Cardiac muscle cell (in vitro differentiated cells and primary cell): ENCODE data around the gene ARHGEF28. TPM values are rescaled to one million over a fixed set of nuclear protein-coding genes. Genes with fewer than 3 reads are reported as not detected.

ENCODE experiments used
- DNase-seq, 2 donors: peaks; one replicate each; pipeline versions ENCODE4 v3.0.0 to v3.0.0-alpha.2; 2010 to 2017; ENCODE audit warnings: low read depth in 1 of 2, low spot score in 1 of 2
- H3K27ac ChIP-seq: fragments of 200-600 bp; sonication (generic); 2 replicates; pipeline ENCODE4 v1.5.1; 2016
- H3K27me3 ChIP-seq: fragments of 200-600 bp; sonication (generic); 2 replicates; pipeline ENCODE4 v1.6.0; 2016; ENCODE audit warnings: control low read depth
- H3K36me3 ChIP-seq: fragments of 200-600 bp; sonication (generic); 2 replicates; pipeline ENCODE4 v1.5.1; 2016; ENCODE audit warnings: control low read depth
- H3K4me1 ChIP-seq: fragments of 200-600 bp; sonication (generic); 2 replicates; pipeline ENCODE4 v1.8.1; 2017; ENCODE audit warnings: low read depth, mild to moderate bottlenecking, mixed run types
- H3K4me3 ChIP-seq: fragments of 200-600 bp; sonication (generic); 2 replicates; pipeline ENCODE4 v1.5.1; 2016; ENCODE audit warnings: mild to moderate bottlenecking
- H3K9me3 ChIP-seq: fragments of 200-600 bp; sonication (generic); 2 replicates; pipeline ENCODE4 v1.5.1; 2017; ENCODE audit warnings: low read depth, mild to moderate bottlenecking, control low read depth
- polyA plus RNA-seq: library from polyadenylated mRNA; unstranded; fragments of >200 nt; fragmentation: Nextera tagmentation; extraction: Ambion mirVana; gene quantifications from 2 replicates; pipeline ENCODE4 v1.2.1, GENCODE V29; 2016
- total RNA-seq: library from RNA; depleted of rRNA; stranded (reverse); fragments of >200 nt; gene quantifications from 2 replicates; pipeline ENCODE4 v1.2.3, GENCODE V29; 2016
- TF ChIP-seq, protein P1 (sequence below): IDR thresholded peaks from 2 replicates; pipeline ENCODE4 v1.5.1; 2012; ENCODE audit warnings: low read depth, mild to moderate bottlenecking, low read length

The ARHGEF28 gene
- total and polyA plus RNA-seq, 2 experiments from 2014 or later, result 0.30 TPM; not detected in 1

DNA sequence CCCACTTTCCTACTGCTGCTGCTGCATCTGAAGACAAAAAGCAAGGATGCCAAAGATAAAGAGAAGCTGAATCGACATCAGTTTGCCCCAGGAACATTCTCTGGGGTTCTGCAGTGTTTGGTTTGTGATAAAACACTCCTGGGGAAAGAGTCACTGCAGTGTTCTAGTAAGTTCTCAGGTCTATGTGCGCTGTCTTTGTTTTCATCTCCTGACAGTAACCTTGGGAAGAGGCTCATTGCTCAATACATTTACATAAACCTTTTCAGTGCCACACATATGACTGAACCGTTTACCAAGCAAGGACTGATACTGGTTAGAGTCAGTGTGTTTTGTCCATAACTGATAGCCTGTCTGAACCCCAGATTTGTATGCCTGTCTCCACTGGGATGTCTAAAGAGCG is 232.1 kb downstream of the ARHGEF28 start:
- TF ChIP-seq, protein P1, sequence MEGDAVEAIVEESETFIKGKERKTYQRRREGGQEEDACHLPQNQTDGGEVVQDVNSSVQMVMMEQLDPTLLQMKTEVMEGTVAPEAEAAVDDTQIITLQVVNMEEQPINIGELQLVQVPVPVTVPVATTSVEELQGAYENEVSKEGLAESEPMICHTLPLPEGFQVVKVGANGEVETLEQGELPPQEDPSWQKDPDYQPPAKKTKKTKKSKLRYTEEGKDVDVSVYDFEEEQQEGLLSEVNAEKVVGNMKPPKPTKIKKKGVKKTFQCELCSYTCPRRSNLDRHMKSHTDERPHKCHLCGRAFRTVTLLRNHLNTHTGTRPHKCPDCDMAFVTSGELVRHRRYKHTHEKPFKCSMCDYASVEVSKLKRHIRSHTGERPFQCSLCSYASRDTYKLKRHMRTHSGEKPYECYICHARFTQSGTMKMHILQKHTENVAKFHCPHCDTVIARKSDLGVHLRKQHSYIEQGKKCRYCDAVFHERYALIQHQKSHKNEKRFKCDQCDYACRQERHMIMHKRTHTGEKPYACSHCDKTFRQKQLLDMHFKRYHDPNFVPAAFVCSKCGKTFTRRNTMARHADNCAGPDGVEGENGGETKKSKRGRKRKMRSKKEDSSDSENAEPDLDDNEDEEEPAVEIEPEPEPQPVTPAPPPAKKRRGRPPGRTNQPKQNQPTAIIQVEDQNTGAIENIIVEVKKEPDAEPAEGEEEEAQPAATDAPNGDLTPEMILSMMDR, result no peak
- H3K4me3 ChIP-seq, result no peak overlapping the region
- no peaks in the 10 kb centered on the region for H3K9me3 ChIP-seq
- H3K27ac ChIP-seq, result no peak overlapping the region
- no peak for DNase-seq
- H3K36me3 ChIP-seq, result no peaks in the 10 kb centered on the region
- H3K4me1 ChIP-seq, result no peaks in the 10 kb centered on the region
- H3K27me3 ChIP-seq, result no peaks in the 10 kb centered on the region

DNA sequence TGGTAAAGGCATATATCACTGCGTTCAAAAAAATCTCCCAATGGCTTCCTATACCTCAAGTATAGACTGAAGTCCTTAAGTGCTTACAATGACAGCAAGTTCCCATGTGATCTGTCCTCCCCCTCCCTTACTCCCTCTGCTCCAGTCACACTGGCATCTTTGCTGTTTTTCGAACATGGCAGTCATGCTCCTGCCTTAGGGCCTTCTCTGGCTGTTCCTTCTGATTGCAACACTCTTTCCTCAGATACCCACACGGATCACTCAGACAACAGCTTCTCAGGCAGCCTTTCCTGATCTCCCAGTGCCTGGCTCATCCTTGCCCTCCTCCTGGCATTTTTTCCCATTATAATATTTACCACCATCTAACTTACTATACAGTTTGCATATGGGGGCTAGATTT is 232.8 kb downstream of the ARHGEF28 start:
- TF ChIP-seq, protein P1, result no peak
- DNase-seq, result no peak
- Histone ChIP-seq H3K36me3 (no peaks in the 10 kb centered on the region), H3K9me3 (no peaks in the 10 kb centered on the region), H3K4me1 (no peaks in the 10 kb centered on the region), H3K27me3 (no peaks in the 10 kb centered on the region), H3K27ac (no peak overlapping the region), H3K4me3 (no peak overlapping the region)

DNA sequence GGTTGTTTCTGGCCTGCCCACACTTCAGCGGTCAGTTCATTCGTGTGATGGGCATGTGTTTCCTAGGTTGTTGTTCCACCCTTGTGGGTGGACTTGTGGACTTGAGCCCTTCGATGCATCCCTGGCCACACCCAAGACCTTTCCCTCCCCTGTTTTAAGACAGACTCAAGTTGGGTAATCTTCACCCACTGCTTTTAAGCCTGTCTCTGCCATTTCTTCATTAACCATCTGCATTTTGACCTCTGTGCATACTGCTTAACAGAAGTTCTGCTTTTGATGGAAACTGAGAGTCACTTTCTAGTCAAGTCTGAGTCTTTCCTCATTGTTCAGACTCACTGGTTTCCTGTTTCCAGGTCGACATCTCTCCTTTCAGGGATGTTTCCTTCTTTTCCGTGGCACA is 233.7 kb downstream of the ARHGEF28 start:
- DNase-seq, result no peak
- no peak overlapping the region for H3K4me3 ChIP-seq
- no peaks in the 10 kb centered on the region for H3K27me3 ChIP-seq
- H3K9me3 ChIP-seq, result no peaks in the 10 kb centered on the region
- TF ChIP-seq, protein P1, result no peak
- no peak overlapping the region for H3K27ac ChIP-seq
- H3K36me3 ChIP-seq, result no peaks in the 10 kb centered on the region
- H3K4me1 ChIP-seq, result no peaks in the 10 kb centered on the region

DNA sequence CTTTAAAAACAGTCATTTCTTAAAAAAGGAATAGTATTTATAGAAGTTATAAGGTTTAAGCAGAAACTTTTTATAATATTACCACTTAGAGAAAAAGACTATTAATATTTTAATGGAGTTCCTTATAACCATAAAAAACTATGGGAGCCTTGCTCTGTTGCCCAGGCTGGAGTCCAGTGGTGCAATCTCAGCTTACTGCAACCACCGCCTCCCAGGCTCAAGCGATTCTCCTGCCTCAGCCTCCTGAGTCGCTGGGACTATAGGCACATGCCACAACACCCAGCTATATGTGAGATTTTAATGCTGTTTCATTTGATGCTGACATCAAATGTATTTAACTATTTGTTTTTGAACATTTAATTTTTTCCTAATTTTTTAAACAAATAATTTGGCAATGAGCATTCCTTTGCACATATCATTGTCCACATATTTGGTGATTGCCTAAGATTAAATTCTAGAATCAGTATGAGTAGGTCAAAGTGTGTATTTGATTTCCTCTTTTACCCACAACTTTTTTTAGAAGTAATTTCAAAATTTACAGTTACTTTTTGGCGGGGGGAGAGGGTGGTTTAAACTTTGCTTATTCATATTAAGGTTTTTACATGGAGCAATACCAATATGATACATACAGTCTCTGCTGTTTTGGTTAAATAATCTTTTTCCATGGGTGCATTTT is 235.5 kb downstream of the ARHGEF28 start:
- H3K27me3 ChIP-seq, result no peaks in the 10 kb centered on the region
- H3K9me3 ChIP-seq, result no peaks in the 10 kb centered on the region
- TF ChIP-seq, protein P1, result no peak
- DNase-seq, result peak in 1 of 2 donors; percentile 21
- no peak overlapping the region for H3K27ac ChIP-seq
- no peaks in the 10 kb centered on the region for H3K36me3 ChIP-seq
- no peaks in the 10 kb centered on the region for H3K4me1 ChIP-seq
- no peak overlapping the region for H3K4me3 ChIP-seq

DNA sequence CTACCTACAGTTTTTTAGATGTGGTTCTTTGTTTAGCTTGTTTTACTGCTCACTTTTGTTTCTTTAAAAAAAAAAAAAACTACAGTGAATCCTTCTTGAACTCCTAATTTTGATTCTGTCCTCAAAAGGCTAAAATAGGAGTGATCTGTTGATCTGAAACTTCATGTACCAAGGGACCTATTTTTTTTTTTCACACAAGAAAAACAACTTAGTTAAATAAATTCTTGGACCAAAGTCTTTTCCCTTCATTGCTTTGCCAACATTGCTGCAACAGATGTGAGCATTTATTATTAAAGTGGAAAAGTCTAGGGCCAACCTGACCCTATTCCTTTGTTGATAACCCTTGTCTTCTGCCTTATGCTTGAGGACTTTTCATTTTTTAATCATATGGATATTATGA is 236.8 kb downstream of the ARHGEF28 start:
- Histone ChIP-seq H3K27ac (no peak overlapping the region), H3K4me1 (no peaks in the 10 kb centered on the region), H3K36me3 (no peaks in the 10 kb centered on the region), H3K4me3 (no peak overlapping the region), H3K9me3 (no peaks in the 10 kb centered on the region), H3K27me3 (no peaks in the 10 kb centered on the region)
- DNase-seq, result no peak
- TF ChIP-seq, protein P1, result no peak

DNA sequence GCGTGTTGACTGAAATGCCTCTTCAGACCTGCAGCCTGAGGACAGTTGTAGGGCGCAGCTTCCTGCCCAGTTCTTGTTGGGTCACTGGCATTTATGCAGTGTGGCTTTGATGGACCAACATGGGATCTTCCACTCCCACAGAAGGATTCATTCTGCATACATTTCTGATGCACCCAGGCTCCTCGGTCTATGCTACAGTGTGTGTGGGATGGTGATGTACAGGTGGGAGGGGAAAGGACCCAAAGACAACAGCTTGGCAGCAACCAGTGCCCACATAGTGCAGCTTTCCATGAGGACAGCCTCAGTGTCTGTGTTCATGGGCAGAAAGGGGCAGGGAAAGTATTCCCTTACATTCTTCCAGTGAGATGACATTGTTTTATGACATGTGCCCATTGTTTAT is 237.9 kb downstream of the ARHGEF28 start:
- H3K27me3 ChIP-seq, result no peaks in the 10 kb centered on the region

More for the DNA sequence above, 237.9 kb downstream of the ARHGEF28 start:
- Histone ChIP-seq H3K4me3 (no peak overlapping the region), H3K27ac (no peak overlapping the region), H3K4me1 (no peaks in the 10 kb centered on the region), H3K9me3 (no peaks in the 10 kb centered on the region), H3K36me3 (no peaks in the 10 kb centered on the region)
- TF ChIP-seq, protein P1, result no peak
- no peak for DNase-seq
